CD14-positive monocyte (primary cell): ENCODE results near the gene DYNLL1. TPM values are rescaled to one million over a fixed set of nuclear protein-coding genes. Genes with fewer than 3 reads are reported as not detected.
A peak's percentile ranks its signal among the peaks of the same experiment; 100 is the strongest.

Source experiments
- DNase-seq, 3 donors: peaks; one replicate each; pipeline ENCODE4 v3.0.0-alpha.2; 2011 to 2022
- H2AFZ ChIP-seq: 2 replicates; pipeline ENCODE4 v1.6.0; 2012; ENCODE audit warnings: mild to moderate bottlenecking, low read depth, low read length, inconsistent platforms; ENCODE audit not compliant: insufficient read depth, poor library complexity, severe bottlenecking
- H3K27ac ChIP-seq, 2 donors: 1 replicate in 1 of 2; 2 replicates in 1 of 2; pipeline ENCODE4 v1.5.1; 2012 to 2013; ENCODE audit warnings: low read length in 2 of 2, control low read depth in 1 of 2, inconsistent platforms in 1 of 2, low read depth in 1 of 2, mild to moderate bottlenecking in 1 of 2
- H3K27me3 ChIP-seq, 2 donors: one replicate each; pipeline versions ENCODE4 v1.6.0 to v1.6.1; 2011 to 2013; ENCODE audit warnings: low read length in 2 of 2; ENCODE audit not compliant: control insufficient read depth in 2 of 2, insufficient read depth in 2 of 2
- H3K36me3 ChIP-seq, 2 donors: replicated peaks in 1 of 2; 1 replicate in 1 of 2; 2 replicates in 1 of 2; pipeline versions ENCODE4 v1.5.1 to v1.6.1; 2012 to 2013; ENCODE audit warnings: low read length in 2 of 2, control low read depth in 1 of 2, inconsistent platforms in 1 of 2, mild to moderate bottlenecking in 1 of 2; ENCODE audit not compliant: insufficient read depth in 2 of 2, control insufficient read depth in 1 of 2
- H3K4me1 ChIP-seq, 2 donors: 1 replicate in 1 of 2; 2 replicates in 1 of 2; pipeline versions ENCODE4 v1.5.1 to v1.6.1; 2012 to 2013; ENCODE audit warnings: low read length in 2 of 2, control low read depth in 1 of 2, inconsistent platforms in 1 of 2, mild to moderate bottlenecking in 1 of 2, moderate library complexity in 1 of 2; ENCODE audit not compliant: insufficient read depth in 2 of 2, control insufficient read depth in 1 of 2
- H3K4me2 ChIP-seq: replicated peaks from 2 replicates; pipeline ENCODE3; 2012; ENCODE audit warnings: low read length, moderate library complexity, mild to moderate bottlenecking; ENCODE audit not compliant: poor library complexity, severe bottlenecking; ENCODE audit errors: extremely low read depth
- H3K4me3 ChIP-seq, 3 experiments: fragments of 200-600 bp in 1 of 3; sonication (generic) in 1 of 3; replicated peaks in 1 of 3; 1 replicate in 2 of 3; 2 replicates in 1 of 3; pipeline ENCODE4 v1.5.1; 2011 to 2013; ENCODE audit warnings: low read length in 3 of 3, mild to moderate bottlenecking in 3 of 3, control low read depth in 2 of 3, low read depth in 2 of 3, inconsistent platforms in 1 of 3, moderate library complexity in 1 of 3
- H3K79me2 ChIP-seq: 2 replicates; pipeline ENCODE4 v1.6.0; 2012; ENCODE audit warnings: mild to moderate bottlenecking, control low read depth, inconsistent platforms, low read length, moderate library complexity; ENCODE audit not compliant: insufficient read depth
- H3K9ac ChIP-seq: 2 replicates; pipeline ENCODE4 v1.6.0; 2017; ENCODE audit warnings: low read length, mild to moderate bottlenecking; ENCODE audit not compliant: insufficient read depth, poor library complexity, severe bottlenecking
- H3K9me3 ChIP-seq, 2 donors: replicated peaks in 1 of 2; 1 replicate in 1 of 2; 2 replicates in 1 of 2; pipeline versions ENCODE4 v1.5.1 to v1.6.1; 2012 to 2013; ENCODE audit warnings: low read length in 2 of 2, control low read depth in 1 of 2; ENCODE audit not compliant: control insufficient read depth in 1 of 2, insufficient read depth in 1 of 2
- H4K20me1 ChIP-seq: 2 replicates; pipeline ENCODE4 v1.6.0; 2012; ENCODE audit warnings: mild to moderate bottlenecking, low read length, control low read depth, moderate library complexity; ENCODE audit not compliant: insufficient read depth
- H3K27ac Mint-ChIP-seq, 7 donors: one replicate each; pipeline ENCODE4 v1.8.0; 2020; ENCODE audit warnings: mild to moderate bottlenecking in 7 of 7, mixed read lengths in 7 of 7, moderate library complexity in 6 of 7, inconsistent platforms in 2 of 7
- H3K27me3 Mint-ChIP-seq, 3 donors: one replicate each; pipeline ENCODE4 v1.8.0; 2021 to 2022; ENCODE audit warnings: low read depth in 3 of 3, mild to moderate bottlenecking in 3 of 3, mixed read lengths in 3 of 3, moderate library complexity in 3 of 3, inconsistent platforms in 1 of 3
- H3K36me3 Mint-ChIP-seq, 2 donors: one replicate each; pipeline ENCODE4 v1.8.0; 2020; ENCODE audit warnings: mixed read lengths in 2 of 2, inconsistent platforms in 1 of 2, mild to moderate bottlenecking in 1 of 2
- H3K4me1 Mint-ChIP-seq: one replicate; pipeline ENCODE4 v1.8.0; 2020; ENCODE audit warnings: mild to moderate bottlenecking, mixed read lengths
- H3K4me3 Mint-ChIP-seq, 2 donors: one replicate each; pipeline ENCODE4 v1.8.0; 2020; ENCODE audit warnings: mild to moderate bottlenecking in 2 of 2, mixed read lengths in 2 of 2, moderate library complexity in 1 of 2
- H3K9me3 Mint-ChIP-seq, 7 donors: one replicate each; pipeline ENCODE4 v1.8.0; 2020 to 2022; ENCODE audit warnings: mixed read lengths in 7 of 7, mild to moderate bottlenecking in 6 of 7, moderate library complexity in 6 of 7, inconsistent platforms in 2 of 7
- CTCF ChIP-seq: fragments of 200-600 bp; IDR thresholded peaks from one replicate; pipeline ENCODE4 v1.8.0; 2022; ENCODE audit warnings: antibody characterized with exemption, mild to moderate bottlenecking
- WGBS: methylation state at CpG from one replicate; pipeline ENCODE4 v1.1.5; 2013; ENCODE audit warnings: missing lambda C conversion rate; ENCODE audit not compliant: insufficient coverage; 5-methylcytosine and 5-hydroxymethylcytosine counted together
- intact Hi-C, 2 donors: fragments of 100-400 bp; cut with micrococcal nuclease; formaldehyde crosslinking; loops; one replicate each; pipeline versions ENCODE4 v1.15.0 to v1.15.1; 2023
- polyA plus RNA-seq, 3 donors: library from polyadenylated mRNA; depleted of rRNA in 1 of 3; unstranded in 2 of 3; stranded (reverse) in 1 of 3; fragments of 300-500 nt in 2 of 3; fragments of >200 nt in 1 of 3; fragmentation: Illumina TruSeq in 2 of 3; gene quantifications; 1 replicate in 2 of 3; 2 replicates in 1 of 3; pipeline ENCODE4 v1.2.3, GENCODE V29; 2012 to 2021

The DYNLL1 gene
- polyA plus RNA-seq, 3 donors = 184 to 504 (median 486) TPM

- Histone ChIP-seq H4K20me1 (peaks cover 82% of the 10 kb centered on the region), H3K27me3 (no peaks in the 10 kb centered on the region), H3K4me2 (peak overlapping the region; percentile 27), H3K4me3 (peak overlapping the region in 1 of 3 experiments; percentile 41), H3K9me3 (no peaks in the 10 kb centered on the region), H3K9ac (no peak overlapping the region), H2AFZ (no peak overlapping the region), H3K27ac (peak overlapping the region in 1 of 2 donors; percentile 80), H3K4me1 (peaks cover 59 to 64% of the 10 kb centered on the region in 2 donors), H3K36me3 (peaks cover 0 to 9% of the 10 kb centered on the region in 2 donors), H3K79me2 (peaks cover 88% of the 10 kb centered on the region)
- H3K4me3 Mint-ChIP-seq = no peak overlapping the region
- no peaks in the 10 kb centered on the region for H3K9me3 Mint-ChIP-seq
- no peak for DNase-seq
- 80% methylated on average over 1 of the region's 4 CpGs for WGBS
- no peak for TF ChIP-seq CTCF
- H3K36me3 Mint-ChIP-seq = peaks cover 7 to 38% of the 10 kb centered on the region in 2 donors
- peak overlapping the region in 3 of 7 donors; percentile 73 to 88 (median 76) for H3K27ac Mint-ChIP-seq
- intact Hi-C loops = loop anchor here (5.0 kb wide), 2 partner anchors 39 to 41 kb away; partner anchors contain the start of gene DYNLL1 (in 1 of the 2)
- H3K27me3 Mint-ChIP-seq = no peaks in the 10 kb centered on the region
- H3K4me1 Mint-ChIP-seq = peaks cover 62% of the 10 kb centered on the region
Measured at GRCh38 chr12:120537856-120538220, 41.9 kb downstream of the DYNLL1 start.

- H3K79me2 ChIP-seq = peaks cover 95% of the 10 kb centered on the region
- Mint-ChIP-seq H3K27me3 (no peaks in the 10 kb centered on the region), H3K4me3 (peak overlapping the region; percentile 31 to 73), H3K9me3 (no peaks in the 10 kb centered on the region), H3K36me3 (peaks cover 8 to 41% of the 10 kb centered on the region in 2 donors), H3K4me1 (peaks cover 62% of the 10 kb centered on the region), H3K27ac (peak overlapping the region; percentile 37 to 91 (median 73))
- H2AFZ ChIP-seq = no peak overlapping the region
- no peak for TF ChIP-seq CTCF
- peak overlapping the region; percentile 51 to 80 for H3K27ac ChIP-seq
- H3K27me3 ChIP-seq = no peaks in the 10 kb centered on the region
- intact Hi-C loops = loop anchor here (5.0 kb wide), 2 partner anchors 39 to 41 kb away; partner anchors contain the start of gene DYNLL1 (in 1 of the 2)
- peak overlapping the region in 1 of 3 experiments; percentile 41 for H3K4me3 ChIP-seq
- H3K4me2 ChIP-seq = peak overlapping the region; percentile 27
- peak in 1 of 3 donors; percentile 14 for DNase-seq
- 16% methylated on average over 3 of the region's 6 CpGs for WGBS
- H3K9me3 ChIP-seq = no peaks in the 10 kb centered on the region
- H3K9ac ChIP-seq = no peak overlapping the region
- peaks cover 0 to 16% of the 10 kb centered on the region in 2 donors for H3K36me3 ChIP-seq
- peaks cover 59 to 64% of the 10 kb centered on the region in 2 donors for H3K4me1 ChIP-seq
- H4K20me1 ChIP-seq = peaks cover 89% of the 10 kb centered on the region
Measured at GRCh38 chr12:120538281-120539156, 42.6 kb downstream of the DYNLL1 start.
